GM19468 (cell line): ENCODE results near the gene CD80.
"Not testable (repeated sequence)": the region's sequence is repeated elsewhere in the genome, so short reads cannot be mapped to it uniquely, and the experiment has no call there.

ENCODE experiments used
- ATAC-seq: cut with Tn5 transposase; IDR thresholded peaks from one replicate; pipeline ENCODE4 v1.9.1; 2021; ENCODE audit warnings: mild to moderate bottlenecking, moderate library complexity, moderate number of reproducible peaks; ENCODE audit not compliant: unreplicated experiment; ENCODE audit errors: extremely low read depth

Gene CD80

GRCh38 chr3:119585208-119585607 lies 25.8 kb upstream of the CD80 start:
- ATAC-seq: no peak

- no peak for ATAC-seq
Observed at GRCh38 chr3:119582178-119582577, 22.8 kb upstream of the CD80 start.

GRCh38 chr3:119580067-119580760 lies 20.8 kb upstream of the CD80 start:
- peak; percentile 78 for ATAC-seq

- ATAC-seq: peak; percentile 31
Observed at GRCh38 chr3:119579366-119580066, 20.1 kb upstream of the CD80 start, which contains the start of gene ADPRH. ADPRH (plus strand) TSS chr3:119579492; CDS start chr3:119582170, 2,678 bp downstream.

- no peak for ATAC-seq
Observed at GRCh38 chr3:119575507-119575906, 16.1 kb upstream of the CD80 start.

- ATAC-seq: no peak
Observed at GRCh38 chr3:119571688-119572087, 12.3 kb upstream of the CD80 start.

- ATAC-seq: no peak
Observed at GRCh38 chr3:119571230-119571629, 11.8 kb upstream of the CD80 start.

GRCh38 chr3:119570229-119570628 lies 10.8 kb upstream of the CD80 start:
- ATAC-seq: no peak

- no peak for ATAC-seq
Observed at GRCh38 chr3:119569156-119569555, 9.7 kb upstream of the CD80 start.

- ATAC-seq: not testable (repeated sequence)
Observed at GRCh38 chr3:119563334-119563733, 3.9 kb upstream of the CD80 start.

GRCh38 chr3:119562307-119562961 lies 3.0 kb upstream of the CD80 start:
- peak; percentile 73 for ATAC-seq

- no peak for ATAC-seq
Observed at GRCh38 chr3:119560160-119560559, 746 bp upstream of the CD80 start.

- ATAC-seq: no peak
Observed at GRCh38 chr3:119558626-119559317, 642 bp downstream of the CD80 start.

GRCh38 chr3:119557877-119558269 lies 1.5 kb downstream of the CD80 start:
- no peak for ATAC-seq

GRCh38 chr3:119557192-119557876 lies 2.1 kb downstream of the CD80 start:
- no peak for ATAC-seq

GRCh38 chr3:119555929-119556328 lies 3.5 kb downstream of the CD80 start:
- ATAC-seq: no peak

GRCh38 chr3:119555309-119555735 lies 4.1 kb downstream of the CD80 start:
- no peak for ATAC-seq

GRCh38 chr3:119553823-119554415 lies 5.5 kb downstream of the CD80 start:
- ATAC-seq: no peak

GRCh38 chr3:119552928-119553327 lies 6.5 kb downstream of the CD80 start:
- ATAC-seq: not testable (repeated sequence)

- no peak for ATAC-seq
Observed at GRCh38 chr3:119551598-119551997, 7.8 kb downstream of the CD80 start.
